A549 (cell line): ENCODE results near the gene ZNF33A.

Source experiments
- CHD2 ChIP-seq: fragments of 150-350 bp; IDR thresholded peaks from 2 replicates; pipeline ENCODE4 v1.6.1; 2014; ENCODE audit warnings: low read length; ENCODE audit not compliant: partially characterized antibody
- GATA3 ChIP-seq: IDR thresholded peaks from 2 replicates; pipeline ENCODE4 v1.6.1; 2012; ENCODE audit warnings: borderline replicate concordance
- HOXA7 ChIP-seq: fragments of 250-450 bp; sonication (Bioruptor Pico); IDR thresholded peaks from 2 replicates; pipeline ENCODE4 v1.5.0; 2020; ENCODE audit warnings: mild to moderate bottlenecking, moderate library complexity
- MAFK ChIP-seq: fragments of 450-650 bp; IDR thresholded peaks from 2 replicates; pipeline ENCODE4 v1.6.1; 2014; ENCODE audit not compliant: partially characterized antibody
- RAD21 ChIP-seq, 2 experiments: fragments of >200 bp in 1 of 2; sonication (Bioruptor Twin) in 1 of 2; formaldehyde crosslinking in 1 of 2; IDR thresholded peaks in 1 of 2; conservative IDR thresholded peaks in 1 of 2; 2 replicates in 1 of 2; 3 replicates in 1 of 2; pipeline ENCODE4 v1.6.1; 2012 to 2018; ENCODE audit warnings: inconsistent platforms in 1 of 2
- RARB ChIP-seq: fragments of 250-450 bp; sonication (Bioruptor Pico); IDR thresholded peaks from 2 replicates; pipeline ENCODE4 v1.8.0; 2021; ENCODE audit warnings: mild to moderate bottlenecking, moderate library complexity
- ZFP36 ChIP-seq: fragments of 450-650 bp; IDR thresholded peaks from 2 replicates; pipeline ENCODE4 v1.6.1; 2014; ENCODE audit warnings: borderline replicate concordance; ENCODE audit not compliant: partially characterized antibody
- TF ChIP-seq, protein P1 (sequence below): fragments of >200 bp; sonication (Bioruptor Twin); formaldehyde crosslinking; IDR thresholded peaks from 3 replicates; pipeline ENCODE4 v1.5.1; 2016
- TF ChIP-seq, protein P2 (sequence below): fragments of 450-650 bp; IDR thresholded peaks from 2 replicates; pipeline ENCODE4 v1.6.1; 2014; ENCODE audit warnings: antibody characterized with exemption

DNA sequence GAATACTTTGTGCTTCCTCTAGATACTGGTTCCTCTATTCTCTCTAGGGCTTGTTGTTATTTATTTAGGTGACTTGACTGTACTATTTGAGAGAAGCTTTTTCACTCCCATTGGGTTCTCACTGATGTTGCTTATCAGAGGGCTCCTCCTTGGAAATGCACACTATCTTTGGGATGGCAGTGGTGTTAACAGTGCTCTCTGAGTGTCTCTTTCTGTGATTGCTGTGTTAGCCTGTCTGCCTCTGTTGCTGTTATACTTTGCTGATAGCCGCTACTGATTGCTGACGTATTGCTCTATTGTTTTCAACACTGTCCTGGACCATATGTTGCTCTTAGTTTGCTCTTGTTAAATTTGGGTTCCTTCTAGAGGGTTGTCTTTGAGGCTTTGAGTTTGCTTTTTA lies 34.7 kb downstream of the ZNF33A start:
- TF ChIP-seq RAD21 (conservative IDR thresholded peaks at IDR 0.05 in 1 of 2, IDR thresholded peaks at IDR 0.05 in 1 of 2) (no peak), CHD2 (no peak), MAFK (no peak), HOXA7 (CRISPR knock-in tag) (no peak), RARB (CRISPR knock-in tag) (no peak), ZFP36 (no peak), GATA3 (no peak)
- TF ChIP-seq, protein P1, sequence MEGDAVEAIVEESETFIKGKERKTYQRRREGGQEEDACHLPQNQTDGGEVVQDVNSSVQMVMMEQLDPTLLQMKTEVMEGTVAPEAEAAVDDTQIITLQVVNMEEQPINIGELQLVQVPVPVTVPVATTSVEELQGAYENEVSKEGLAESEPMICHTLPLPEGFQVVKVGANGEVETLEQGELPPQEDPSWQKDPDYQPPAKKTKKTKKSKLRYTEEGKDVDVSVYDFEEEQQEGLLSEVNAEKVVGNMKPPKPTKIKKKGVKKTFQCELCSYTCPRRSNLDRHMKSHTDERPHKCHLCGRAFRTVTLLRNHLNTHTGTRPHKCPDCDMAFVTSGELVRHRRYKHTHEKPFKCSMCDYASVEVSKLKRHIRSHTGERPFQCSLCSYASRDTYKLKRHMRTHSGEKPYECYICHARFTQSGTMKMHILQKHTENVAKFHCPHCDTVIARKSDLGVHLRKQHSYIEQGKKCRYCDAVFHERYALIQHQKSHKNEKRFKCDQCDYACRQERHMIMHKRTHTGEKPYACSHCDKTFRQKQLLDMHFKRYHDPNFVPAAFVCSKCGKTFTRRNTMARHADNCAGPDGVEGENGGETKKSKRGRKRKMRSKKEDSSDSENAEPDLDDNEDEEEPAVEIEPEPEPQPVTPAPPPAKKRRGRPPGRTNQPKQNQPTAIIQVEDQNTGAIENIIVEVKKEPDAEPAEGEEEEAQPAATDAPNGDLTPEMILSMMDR: no peak
- TF ChIP-seq, protein P2, sequence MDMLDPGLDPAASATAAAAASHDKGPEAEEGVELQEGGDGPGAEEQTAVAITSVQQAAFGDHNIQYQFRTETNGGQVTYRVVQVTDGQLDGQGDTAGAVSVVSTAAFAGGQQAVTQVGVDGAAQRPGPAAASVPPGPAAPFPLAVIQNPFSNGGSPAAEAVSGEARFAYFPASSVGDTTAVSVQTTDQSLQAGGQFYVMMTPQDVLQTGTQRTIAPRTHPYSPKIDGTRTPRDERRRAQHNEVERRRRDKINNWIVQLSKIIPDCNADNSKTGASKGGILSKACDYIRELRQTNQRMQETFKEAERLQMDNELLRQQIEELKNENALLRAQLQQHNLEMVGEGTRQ: no peak
